ENCODE data around the gene C6. TPM values are rescaled to one million over a fixed set of nuclear protein-coding genes. Genes with fewer than 3 reads are reported as not detected.

Gene C6
- total RNA-seq, 1 experiment from 2014 or later = not detected

DNA sequence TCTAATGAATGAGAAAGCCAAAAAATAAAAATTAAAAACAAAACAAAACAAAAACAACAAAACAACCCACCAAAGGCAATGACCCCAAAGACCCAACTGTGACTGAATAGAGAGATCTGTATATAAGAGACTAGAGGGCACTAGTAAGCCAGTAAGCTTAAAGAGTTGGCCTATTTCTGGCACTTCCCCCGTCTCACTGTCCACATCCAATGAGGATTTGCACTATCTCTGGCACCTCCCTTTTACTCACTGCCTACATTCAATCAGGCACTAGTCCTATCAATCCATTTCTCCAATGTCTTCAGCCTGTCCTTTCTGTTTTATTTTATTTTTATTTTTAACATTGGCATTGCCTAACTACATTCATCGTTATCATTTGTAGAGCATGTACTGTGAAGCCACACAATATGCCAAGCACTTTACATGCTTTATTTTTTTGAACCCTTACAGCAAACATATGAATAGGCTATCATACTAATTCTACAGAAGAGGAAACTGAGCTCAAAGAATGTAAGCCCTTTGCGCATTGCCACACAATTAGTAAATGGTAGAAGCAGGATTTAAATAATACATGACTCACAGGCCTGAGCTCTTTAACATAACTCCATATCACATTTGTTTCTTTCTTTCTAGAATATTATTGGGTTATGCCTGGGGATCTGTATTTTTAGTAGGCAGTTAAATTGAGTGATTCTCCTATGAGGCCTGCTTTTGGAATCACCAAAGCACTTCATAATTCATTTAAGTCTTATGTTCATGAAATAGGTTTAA is 70.0 kb downstream of the C6 start:
- no CpG with 5 or more reads among the region's 3 CpGs for WGBS (ENCODE audit: extremely low coverage, insufficient read length, low lambda C conversion rate)

More for the DNA sequence above, 70.0 kb downstream of the C6 start:
- no peak overlapping the region for H3K4me3 Mint-ChIP-seq
- Histone ChIP-seq H3K56ac (ENCODE audit: insufficient read length, low read depth, low read length) (no peak overlapping the region), H2BK20ac (ENCODE audit: low read depth, low read length, poor library complexity, severe bottlenecking) (no peak overlapping the region), H4K20me1 (ENCODE audit: control insufficient read depth, insufficient read depth, insufficient read length) (no peaks in the 10 kb centered on the region), H3K14ac (ENCODE audit: insufficient read depth, low read length) (no peak overlapping the region), H4K8ac (replicated peaks; ENCODE audit: insufficient read length, low read depth, low read length) (no peak overlapping the region), H4K5ac (ENCODE audit: insufficient read length, low read depth, low read length) (no peak overlapping the region), H3K9ac (ENCODE audit: extremely low read depth, insufficient read length, low read length) (no peak overlapping the region), H3K9me3 (ENCODE audit: control insufficient read depth, low read depth, low read length) (no peaks in the 10 kb centered on the region), H3K18ac (ENCODE audit: insufficient read length, low read depth, low read length) (no peak overlapping the region), H3K79me2 (ENCODE audit: insufficient read depth, low read length) (no peaks in the 10 kb centered on the region), H3T11ph (ENCODE audit: low read length) (no peak overlapping the region), H3K23me2 (ENCODE audit: insufficient read length, low read depth, low read length, poor library complexity, severe bottlenecking) (no peaks in the 10 kb centered on the region), H3K4ac (ENCODE audit: low read depth, low read length) (no peak overlapping the region), H3K27me3 (ENCODE audit: insufficient read depth, low read length) (no peaks in the 10 kb centered on the region), H2BK12ac (ENCODE audit: insufficient read length, low read depth, low read length) (no peak overlapping the region), H2AK5ac (ENCODE audit: insufficient read length, low read length) (no peak overlapping the region), H3K4me2 (ENCODE audit: insufficient read depth, insufficient read length, low read length) (no peak overlapping the region), H2AFZ (ENCODE audit: low read length) (no peak overlapping the region), H3K79me1 (ENCODE audit: insufficient read depth, low read depth, low read length, poor library complexity, severe bottlenecking) (no peaks in the 10 kb centered on the region), H4K91ac (ENCODE audit: insufficient read length, low read depth, low read length) (no peak overlapping the region), H3K4me1 (ENCODE audit: insufficient read depth, low read length) (no peaks in the 10 kb centered on the region), H3K23ac (ENCODE audit: insufficient read length, low read depth, low read length) (no peak overlapping the region), H2BK5ac (ENCODE audit: insufficient read length, low read length) (no peak overlapping the region), H3K27ac (ENCODE audit: insufficient read length, low read depth, low read length) (no peak overlapping the region), H2BK15ac (ENCODE audit: low read depth, low read length) (no peak overlapping the region), H2BK120ac (ENCODE audit: low read depth, low read length, poor library complexity, severe bottlenecking) (no peak overlapping the region)
- no peaks in the 10 kb centered on the region for H3K9me3 Mint-ChIP-seq
- TF ChIP-seq, protein P1, sequence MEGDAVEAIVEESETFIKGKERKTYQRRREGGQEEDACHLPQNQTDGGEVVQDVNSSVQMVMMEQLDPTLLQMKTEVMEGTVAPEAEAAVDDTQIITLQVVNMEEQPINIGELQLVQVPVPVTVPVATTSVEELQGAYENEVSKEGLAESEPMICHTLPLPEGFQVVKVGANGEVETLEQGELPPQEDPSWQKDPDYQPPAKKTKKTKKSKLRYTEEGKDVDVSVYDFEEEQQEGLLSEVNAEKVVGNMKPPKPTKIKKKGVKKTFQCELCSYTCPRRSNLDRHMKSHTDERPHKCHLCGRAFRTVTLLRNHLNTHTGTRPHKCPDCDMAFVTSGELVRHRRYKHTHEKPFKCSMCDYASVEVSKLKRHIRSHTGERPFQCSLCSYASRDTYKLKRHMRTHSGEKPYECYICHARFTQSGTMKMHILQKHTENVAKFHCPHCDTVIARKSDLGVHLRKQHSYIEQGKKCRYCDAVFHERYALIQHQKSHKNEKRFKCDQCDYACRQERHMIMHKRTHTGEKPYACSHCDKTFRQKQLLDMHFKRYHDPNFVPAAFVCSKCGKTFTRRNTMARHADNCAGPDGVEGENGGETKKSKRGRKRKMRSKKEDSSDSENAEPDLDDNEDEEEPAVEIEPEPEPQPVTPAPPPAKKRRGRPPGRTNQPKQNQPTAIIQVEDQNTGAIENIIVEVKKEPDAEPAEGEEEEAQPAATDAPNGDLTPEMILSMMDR (conservative IDR thresholded peaks at IDR 0.05) = no peak
- no peak overlapping the region for H3K27ac Mint-ChIP-seq
- no peaks in the 10 kb centered on the region for H3K27me3 Mint-ChIP-seq (ENCODE audit: low read depth)
- no peaks in the 10 kb centered on the region for H3K36me3 Mint-ChIP-seq (ENCODE audit: insufficient read depth in 1 of 3, low read depth in 3 of 3)
- H3K4me1 Mint-ChIP-seq = no peaks in the 10 kb centered on the region
- no peak for DNase-seq
